ENCODE data around the gene RPS15A. TPM values are rescaled to one million over a fixed set of nuclear protein-coding genes. Genes with fewer than 3 reads are reported as not detected.

The RPS15A gene
- total and polyA plus RNA-seq, 2 of the 8 experiments (the other 6 are each of a cell fraction or from before 2014, with no cell fraction given), result 1,784 to 5,666 TPM

GRCh38 chr16:18782697-18783429, 7.3 kb downstream of the RPS15A start:
- 93% methylated on average over 8 of the region's 8 CpGs; no CpG with 5 or more reads in 1 of the 2 experiments for WGBS, 2 experiments (ENCODE audit: extremely low coverage in 1 of 2, insufficient coverage in 1 of 2, insufficient read length in 1 of 2, insufficient replicate concordance in 2 of 2, low coverage in 1 of 2, low lambda C conversion rate in 2 of 2, missing lambda C conversion rate in 1 of 2)
- ChIA-PET CTCF (ENCODE audit: partially characterized antibody) (no interaction called here), POLR2A (ENCODE audit: partially characterized antibody) (interaction anchor here (0.8 to 14.2 kb wide), 6 partner anchors 9 to 161 kb away, joined by 3 to 503 read pairs (median 12); partner anchors contain the start of gene ARL6IP1)
- no peaks in the 10 kb centered on the region for H3K9me3 ChIP-seq (ENCODE audit: insufficient read depth in 2 of 2, low read depth in 1 of 2, low read length in 1 of 2)
- no peak overlapping the region for H3K4ac ChIP-seq (replicated peaks; ENCODE audit: insufficient read length, low read depth, low read length)
- DNase-seq (ENCODE audit: low read depth in 1 of 2, low spot score in 2 of 2) (no peak), FAIRE-seq (no peak)
- no peak overlapping the region for H2BK120ac ChIP-seq (replicated peaks; ENCODE audit: low read depth, low read length)
- H4K20me1 ChIP-seq (replicated peaks in 1 of 2; ENCODE audit: control insufficient read depth in 1 of 2, insufficient read depth in 2 of 2, low read length in 2 of 2), result peaks cover 33 to 40% of the 10 kb centered on the region in 2 experiments
- H3K4me1 ChIP-seq (replicated peaks in 1 of 4; ENCODE audit: control insufficient read depth in 3 of 4, insufficient read depth in 4 of 4, low read length in 3 of 4), result peaks cover 0 to 4% (median 3%) of the 10 kb centered on the region in 4 experiments; a peak in 4 of 7 replicates
- H3K18ac ChIP-seq (ENCODE audit: extremely low read depth, low read length), result no peak overlapping the region
- H2AFZ ChIP-seq (ENCODE audit: low read length), result no peak overlapping the region
- no peak overlapping the region for H2BK12ac ChIP-seq (ENCODE audit: low read depth, low read length)
- TF ChIP-seq POLR2A (IDR thresholded peaks at IDR 0.05; ENCODE audit: control extremely low read depth in 1 of 2, low read depth in 2 of 2, low read length in 2 of 2), result peak in 1 of 2 experiments; percentile 50; a peak in 1 of 3 replicates
- TF ChIP-seq POU5F1 (IDR thresholded peaks at IDR 0.05; ENCODE audit: low read depth, low read length), result no peak
- no peak for TF ChIP-seq BACH1 (IDR thresholded peaks at IDR 0.05; ENCODE audit: low read length)
- TF ChIP-seq CHD1 (IDR thresholded peaks at IDR 0.05; ENCODE audit: low read depth, low read length), result no peak
- peak; percentile 68; the same call in 1 of the 2 replicates for TF ChIP-seq POLR2AphosphoS5 (IDR thresholded peaks at IDR 0.05; ENCODE audit: low read depth, low read length)
- H2AK5ac ChIP-seq (ENCODE audit: low read depth, low read length), result no peak overlapping the region
- no peaks in the 10 kb centered on the region for H3K23me2 ChIP-seq (ENCODE audit: low read depth, low read length)
- H4K5ac ChIP-seq (ENCODE audit: insufficient read length, low read depth, low read length), result no peak overlapping the region
- H3K56ac ChIP-seq (replicated peaks; ENCODE audit: insufficient read length, low read depth, low read length), result no peak overlapping the region
- no peak overlapping the region for H2BK5ac ChIP-seq (ENCODE audit: low read depth, low read length)
- no peak overlapping the region for H3K27ac ChIP-seq (ENCODE audit: low read depth, low read length)
- no peak overlapping the region for H3K9ac ChIP-seq (replicated peaks in 1 of 4; ENCODE audit: extremely low read depth in 1 of 4, low read depth in 3 of 4, low read length in 3 of 4)
- no peak overlapping the region for H3K4me3 ChIP-seq (ENCODE audit: extremely low read depth in 1 of 4, insufficient read depth in 2 of 4, low read depth in 3 of 4, low read length in 4 of 4)
- no peak overlapping the region for H4K8ac ChIP-seq (ENCODE audit: extremely low read depth, insufficient read depth, low read length)
- peaks cover 7% of the 10 kb centered on the region for H3K79me1 ChIP-seq (ENCODE audit: low read depth, low read length)
- H3K27me3 ChIP-seq (replicated peaks in 1 of 4; ENCODE audit: control insufficient read depth in 3 of 4, extremely low read depth in 1 of 4, insufficient read depth in 3 of 4, low read length in 3 of 4), result no peaks in the 10 kb centered on the region
- H4K91ac ChIP-seq (replicated peaks; ENCODE audit: insufficient read length, low read length), result no peak overlapping the region
- H2BK15ac ChIP-seq (ENCODE audit: low read length), result no peak overlapping the region
- peaks cover 35 to 53% of the 10 kb centered on the region in 2 experiments for H3K79me2 ChIP-seq (ENCODE audit: control insufficient read depth in 1 of 2, insufficient read depth in 2 of 2, low read length in 2 of 2)
- H3K4me2 ChIP-seq (ENCODE audit: insufficient read depth in 1 of 2, low read depth in 2 of 2, low read length in 2 of 2), result no peak overlapping the region
- no peak overlapping the region for H2BK20ac ChIP-seq (ENCODE audit: low read length)
- peaks cover 31 to 56% (median 50%) of the 10 kb centered on the region in 4 experiments for H3K36me3 ChIP-seq (ENCODE audit: control insufficient read depth in 2 of 4, insufficient read depth in 4 of 4, low read length in 3 of 4)
- no peak overlapping the region for H3K14ac ChIP-seq (ENCODE audit: insufficient read length)
- no peak overlapping the region for H3K23ac ChIP-seq (ENCODE audit: insufficient read length)
